ENCODE results near the gene KCNIP1. TPM values are rescaled to one million over a fixed set of nuclear protein-coding genes. Genes with fewer than 3 reads are reported as not detected.

KCNIP1 gene
- under 1 TPM; 0.35 to 0.52 TPM for total RNA-seq
- 1 to 10 TPM; 1.7 to 4.9 (median 2.9) TPM for polyA plus RNA-seq (ENCODE audit: insufficient read length in 6 of 6)
- long read RNA-seq, donor 1 = 0 reads
- long read RNA-seq, donor 2 = 0 reads
- long read RNA-seq, donor 3 = 0 reads
- long read RNA-seq, donor 4 = 0 reads
- long read RNA-seq, donor 5 = 0 reads
- long read RNA-seq, donor 6 = 0 reads
- long read RNA-seq, donor 7 = 0 reads
- long read RNA-seq, donor 8 = 0 reads
- long read RNA-seq, donor 9 = 0 reads
- long read RNA-seq, donor 10 = 0 reads
- long read RNA-seq, donor 11, partial matches to known transcripts = 114 of 116 reads
- long read RNA-seq, donor 11, other reads (novel, unspliced or antisense) = 0 of 116 reads
- long read RNA-seq, donor 12 = 0 reads

DNA sequence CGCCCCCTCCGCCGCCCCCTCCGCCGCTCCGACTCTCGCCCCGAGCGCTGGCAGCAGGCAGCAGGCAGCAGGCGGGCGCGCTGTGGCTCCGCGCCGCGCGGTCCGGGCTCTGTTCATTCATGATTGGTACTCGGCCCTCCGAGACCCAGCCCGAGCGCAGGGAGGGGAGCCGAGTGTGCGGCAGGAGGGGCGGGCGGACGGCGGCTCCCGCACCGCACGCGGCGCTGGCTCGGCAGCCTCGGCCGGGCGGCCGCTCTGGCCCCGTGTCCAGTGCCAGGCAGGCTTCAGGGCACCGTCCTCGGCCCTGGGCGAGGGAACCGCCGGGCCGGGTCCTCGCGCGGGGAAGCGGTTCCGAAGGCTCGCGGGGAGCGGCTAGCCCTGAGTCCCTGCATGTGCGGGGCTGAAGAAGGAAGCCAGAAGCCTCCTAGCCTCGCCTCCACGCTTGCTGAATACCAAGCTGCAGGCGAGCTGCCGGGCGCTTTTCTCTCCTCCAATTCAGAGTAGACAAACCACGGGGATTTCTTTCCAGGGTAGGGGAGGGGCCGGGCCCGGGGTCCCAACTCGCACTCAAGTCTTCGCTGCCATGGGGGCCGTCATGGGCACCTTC, at the start of gene KCNIP1:
TSS of gene KCNIP1 (plus strand) at position 31 of the 607 bp plus-strand sequence.
- H3K27ac ChIP-seq = no peak within 1 kb of the TSS
- intact Hi-C loops (cut with DNase I) = no loop called here
- no peak within 1 kb of the TSS for H3K4me3 ChIP-seq
- peaks cover 0 to 4% of the 10 kb centered on the region in 2 donors for H3K9me3 ChIP-seq
- H3K27me3 ChIP-seq = peaks cover 8 to 54% of the 10 kb centered on the region in 2 donors
- TF ChIP-seq, protein P1, sequence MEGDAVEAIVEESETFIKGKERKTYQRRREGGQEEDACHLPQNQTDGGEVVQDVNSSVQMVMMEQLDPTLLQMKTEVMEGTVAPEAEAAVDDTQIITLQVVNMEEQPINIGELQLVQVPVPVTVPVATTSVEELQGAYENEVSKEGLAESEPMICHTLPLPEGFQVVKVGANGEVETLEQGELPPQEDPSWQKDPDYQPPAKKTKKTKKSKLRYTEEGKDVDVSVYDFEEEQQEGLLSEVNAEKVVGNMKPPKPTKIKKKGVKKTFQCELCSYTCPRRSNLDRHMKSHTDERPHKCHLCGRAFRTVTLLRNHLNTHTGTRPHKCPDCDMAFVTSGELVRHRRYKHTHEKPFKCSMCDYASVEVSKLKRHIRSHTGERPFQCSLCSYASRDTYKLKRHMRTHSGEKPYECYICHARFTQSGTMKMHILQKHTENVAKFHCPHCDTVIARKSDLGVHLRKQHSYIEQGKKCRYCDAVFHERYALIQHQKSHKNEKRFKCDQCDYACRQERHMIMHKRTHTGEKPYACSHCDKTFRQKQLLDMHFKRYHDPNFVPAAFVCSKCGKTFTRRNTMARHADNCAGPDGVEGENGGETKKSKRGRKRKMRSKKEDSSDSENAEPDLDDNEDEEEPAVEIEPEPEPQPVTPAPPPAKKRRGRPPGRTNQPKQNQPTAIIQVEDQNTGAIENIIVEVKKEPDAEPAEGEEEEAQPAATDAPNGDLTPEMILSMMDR (IDR thresholded peaks at IDR 0.05) = no peak
- H3K36me3 ChIP-seq = no peaks in the 10 kb centered on the region
- DNase-seq = peak in 1 of 4 donors; percentile 32
- ATAC-seq = peak; percentile 34
- peaks cover 0 to 8% of the 10 kb centered on the region in 2 donors for H3K4me1 ChIP-seq

DNA sequence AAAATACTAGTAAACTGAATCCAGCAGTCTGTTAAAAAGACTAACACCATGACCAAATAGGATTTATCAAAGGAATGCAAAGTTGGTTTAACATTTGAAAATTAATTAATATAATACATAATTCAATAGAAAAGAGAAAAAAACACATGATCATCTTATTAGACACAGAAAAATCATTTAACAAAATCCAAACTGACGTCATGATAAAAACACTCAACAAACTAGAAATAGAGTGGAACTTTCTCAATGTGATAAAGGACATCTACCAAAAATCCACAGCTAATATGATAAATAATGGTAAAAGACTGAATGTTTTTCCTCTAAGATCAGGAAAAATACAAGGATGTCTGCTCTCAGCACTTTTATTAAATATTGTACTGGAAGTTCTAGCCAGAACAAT, 40.4 kb upstream of the KCNIP1 start:
- no peak for DNase-seq
- Histone ChIP-seq H3K4me1 (no peaks in the 10 kb centered on the region), H3K9me3 (peaks cover 0 to 16% of the 10 kb centered on the region in 2 donors), H3K4me3 (no peak overlapping the region), H3K27me3 (no peaks in the 10 kb centered on the region), H3K27ac (no peak overlapping the region), H3K36me3 (no peaks in the 10 kb centered on the region)
- intact Hi-C loops (cut with DNase I) = no loop called here
- TF ChIP-seq, protein P1 (IDR thresholded peaks at IDR 0.05) = no peak
- no peak for ATAC-seq

DNA sequence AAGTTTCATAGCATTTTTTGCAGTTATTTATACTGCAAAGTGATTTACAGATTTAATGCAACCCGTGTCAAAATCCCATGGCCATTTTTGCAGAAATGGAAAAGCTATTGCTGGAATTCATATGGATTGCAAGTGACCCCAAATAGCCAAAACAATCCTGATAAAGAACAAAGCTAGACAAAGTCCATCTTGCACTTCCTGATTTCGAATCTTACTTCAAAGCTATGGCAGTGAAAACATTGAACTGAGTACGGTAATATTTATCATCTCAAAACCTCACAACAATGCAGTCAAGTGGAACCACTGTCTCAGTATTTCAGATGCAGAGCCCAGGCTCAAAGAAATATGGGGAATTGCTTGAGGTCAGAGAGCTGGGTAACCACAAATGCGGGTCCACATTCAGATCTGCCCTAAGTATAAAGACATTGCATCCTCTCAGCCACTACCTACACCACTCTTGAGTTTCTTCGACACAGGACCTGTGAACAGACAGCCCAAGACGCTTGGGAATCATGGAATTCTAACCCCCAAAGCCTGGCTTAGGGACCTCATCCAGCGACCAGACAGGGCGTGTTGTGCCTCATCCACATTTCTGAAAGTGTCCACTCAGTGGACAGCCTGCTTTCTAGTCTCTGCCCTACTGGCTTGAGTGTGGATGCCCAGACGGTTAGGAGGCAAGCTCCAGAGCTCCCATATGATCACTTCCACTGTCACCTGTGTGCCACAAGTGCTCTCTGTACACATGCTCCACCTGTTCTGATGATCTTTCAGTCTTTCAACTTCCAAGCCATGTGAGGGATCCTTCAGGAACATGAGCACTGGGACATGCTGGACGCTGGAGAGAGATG, 39.3 kb upstream of the KCNIP1 start:
- H3K36me3 ChIP-seq = no peaks in the 10 kb centered on the region
- intact Hi-C loops (cut with DNase I) = no loop called here
- ATAC-seq = no peak
- no peak overlapping the region for H3K4me3 ChIP-seq
- no peaks in the 10 kb centered on the region for H3K27me3 ChIP-seq
- DNase-seq = no peak
- H3K4me1 ChIP-seq = no peaks in the 10 kb centered on the region
- TF ChIP-seq, protein P1 (IDR thresholded peaks at IDR 0.05) = no peak
- H3K9me3 ChIP-seq = peaks cover 0 to 16% of the 10 kb centered on the region in 2 donors
- no peak overlapping the region for H3K27ac ChIP-seq

DNA sequence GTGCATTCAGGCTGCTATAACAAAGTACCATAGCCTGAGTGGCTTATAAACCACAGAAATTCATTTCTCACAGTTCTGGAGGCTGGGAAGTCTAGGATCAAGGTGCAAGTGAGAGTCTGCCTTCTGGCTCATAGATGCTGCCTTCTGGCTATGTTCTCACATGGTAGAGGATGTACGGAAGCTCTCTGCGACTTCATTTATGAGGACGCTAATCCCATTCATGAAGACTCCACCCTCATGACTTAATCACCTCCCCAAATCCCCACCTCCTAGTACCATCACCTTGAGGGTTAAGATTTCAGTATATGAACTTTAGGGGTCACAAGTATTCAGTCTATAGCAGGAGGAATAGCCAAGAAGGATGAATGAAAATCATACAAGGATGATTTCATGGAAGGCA, 37.3 kb upstream of the KCNIP1 start:
- no peak for DNase-seq
- H3K4me1 ChIP-seq = no peaks in the 10 kb centered on the region
- no peaks in the 10 kb centered on the region for H3K36me3 ChIP-seq
- H3K4me3 ChIP-seq = no peak overlapping the region
- peaks cover 0 to 3% of the 10 kb centered on the region in 2 donors for H3K9me3 ChIP-seq
- no peak overlapping the region for H3K27ac ChIP-seq
- intact Hi-C loops (cut with DNase I) = no loop called here
- no peak for ATAC-seq
- no peaks in the 10 kb centered on the region for H3K27me3 ChIP-seq
- TF ChIP-seq, protein P1 (IDR thresholded peaks at IDR 0.05) = no peak

Data from left lung (tissue), 14 donors.